Measurements from ENCODE around the gene FAM53A. TPM values are rescaled to one million over a fixed set of nuclear protein-coding genes. Genes with fewer than 3 reads are reported as not detected.

The FAM53A gene
- total RNA-seq, 4 donors from 2014 or later: 1.2 to 18.4 (median 4.9) TPM

- Histone ChIP-seq H3K9me3 (no peaks in the 10 kb centered on the region), H3K4me1 (no peaks in the 10 kb centered on the region), H3K27ac (no peak overlapping the region), H3K36me3 (peaks cover 0 to 15% of the 10 kb centered on the region in 2 donors), H3K27me3 (no peaks in the 10 kb centered on the region), H3K4me3 (no peak overlapping the region)
- TF ChIP-seq EP300 (IDR thresholded peaks at IDR 0.05): no peak
- no peak for TF ChIP-seq POLR2A (IDR thresholded peaks at IDR 0.05)
- no peak for TF ChIP-seq CTCF (IDR thresholded peaks at IDR 0.05)
- TF ChIP-seq POLR2AphosphoS5 (IDR thresholded peaks at IDR 0.05): no peak
- ATAC-seq: no peak
- WGBS, 2 donors (ENCODE audit: low coverage in 1 of 2): 84 to 87% methylated on average over 9 to 13 of the region's 13 CpGs
These were observed 32.5 kb downstream of the FAM53A start for GRCh38 chr4:1651609-1652008.

GRCh38 chr4:1648962-1649361, 35.2 kb downstream of the FAM53A start:
- no peak overlapping the region for H3K4me3 ChIP-seq
- ATAC-seq: no peak
- H3K27me3 ChIP-seq: no peaks in the 10 kb centered on the region
- 43 to 69% methylated on average over 1 to 3 of the region's 3 CpGs for WGBS, 2 donors (ENCODE audit: low coverage in 1 of 2)
- H3K27ac ChIP-seq: no peak overlapping the region
- TF ChIP-seq EP300 (IDR thresholded peaks at IDR 0.05) (no peak), POLR2AphosphoS5 (IDR thresholded peaks at IDR 0.05) (no peak), POLR2A (IDR thresholded peaks at IDR 0.05) (no peak)
- peaks cover 0 to 18% (median 4%) of the 10 kb centered on the region in 3 donors for H3K4me1 ChIP-seq
- H3K9me3 ChIP-seq: no peaks in the 10 kb centered on the region
- no peaks in the 10 kb centered on the region for H3K36me3 ChIP-seq

- no peak for ATAC-seq
- no peak for TF ChIP-seq POLR2AphosphoS5 (IDR thresholded peaks at IDR 0.05)
- TF ChIP-seq POLR2A (IDR thresholded peaks at IDR 0.05): no peak
- no peak for TF ChIP-seq CTCF (IDR thresholded peaks at IDR 0.05)
- no peak for TF ChIP-seq EP300 (IDR thresholded peaks at IDR 0.05)
- H3K9me3 ChIP-seq: no peaks in the 10 kb centered on the region
- no peaks in the 10 kb centered on the region for H3K27me3 ChIP-seq
- H3K36me3 ChIP-seq: no peaks in the 10 kb centered on the region
- 81% methylated on average over 14 of the region's 19 CpGs; no CpG with 5 or more reads in 1 of the 2 donors for WGBS, 2 donors (ENCODE audit: low coverage in 1 of 2)
- H3K27ac ChIP-seq: no peak overlapping the region
- peaks cover 0 to 18% (median 4%) of the 10 kb centered on the region in 3 donors for H3K4me1 ChIP-seq
- no peak overlapping the region for H3K4me3 ChIP-seq
These were observed 36.7 kb downstream of the FAM53A start for GRCh38 chr4:1647432-1647831.

GRCh38 chr4:1646690-1647089, 37.4 kb downstream of the FAM53A start:
- no peak overlapping the region for H3K27ac ChIP-seq
- WGBS, 2 donors (ENCODE audit: low coverage in 1 of 2): 61 to 82% methylated on average over 4 to 5 of the region's 7 CpGs
- TF ChIP-seq CTCF (IDR thresholded peaks at IDR 0.05) (no peak), POLR2AphosphoS5 (IDR thresholded peaks at IDR 0.05) (no peak), EP300 (IDR thresholded peaks at IDR 0.05) (no peak), POLR2A (IDR thresholded peaks at IDR 0.05) (no peak)
- no peaks in the 10 kb centered on the region for H3K27me3 ChIP-seq
- no peak overlapping the region for H3K4me3 ChIP-seq
- ATAC-seq: no peak
- H3K9me3 ChIP-seq: no peaks in the 10 kb centered on the region
- no peaks in the 10 kb centered on the region for H3K36me3 ChIP-seq
- peaks cover 0 to 18% (median 4%) of the 10 kb centered on the region in 3 donors for H3K4me1 ChIP-seq

GRCh38 chr4:1644891-1645657, 39.0 kb downstream of the FAM53A start:
- Histone ChIP-seq H3K4me1 (peaks cover 0 to 18% (median 4%) of the 10 kb centered on the region in 3 donors), H3K4me3 (peak overlapping the region in 1 of 2 donors; percentile 12), H3K9me3 (no peaks in the 10 kb centered on the region), H3K36me3 (no peaks in the 10 kb centered on the region), H3K27me3 (no peaks in the 10 kb centered on the region), H3K27ac (peak overlapping the region in 2 of 4 donors; percentile 26 to 35)
- 0 to 17% methylated on average over 1 to 2 of the region's 21 CpGs for whole genome bisulfite sequencing, 2 donors (ENCODE audit: low coverage in 1 of 2)
- TF ChIP-seq POLR2AphosphoS5 (IDR thresholded peaks at IDR 0.05) (peak; percentile 40), EP300 (IDR thresholded peaks at IDR 0.05) (no peak)
- peak; percentile 84 for ATAC-seq

Data from gastroesophageal sphincter (tissue), 4 donors.